SK-N-SH (cell line): Measurements from ENCODE around the gene STOML1. TPM values are rescaled to one million over a fixed set of nuclear protein-coding genes. Genes with fewer than 3 reads are reported as not detected.

Source experiments
- CTCF ChIA-PET: fragments of 300-600, 350-600 bp; formaldehyde crosslinking; extraction: SDS; loops from one replicate; lab custom pipeline; 2021; lab: Yijun Ruan, JAX
- POLR2A ChIA-PET: fragments of 350-600 bp; sonication (Branson Sonifier 250); formaldehyde crosslinking; extraction: SDS; loops from one replicate; lab custom pipeline; 2020; ENCODE audit warnings: antibody characterized with exemption, inconsistent platforms; lab: Yijun Ruan, JAX
- DNase-seq: peaks from one replicate; pipeline ENCODE4 v3.0.0; 2012
- H2AFZ ChIP-seq: fragments of 200-600 bp; sonication (generic); 2 replicates; pipeline ENCODE4 v1.8.1; 2016; ENCODE audit warnings: antibody characterized with exemption, mild to moderate bottlenecking, low read depth
- H3F3A ChIP-seq: fragments of 200-600 bp; sonication (generic); replicated peaks from 2 replicates; pipeline ENCODE3; 2016; ENCODE audit warnings: antibody characterized with exemption, mild to moderate bottlenecking; ENCODE audit not compliant: insufficient read depth
- H3K27ac ChIP-seq, 2 experiments: fragments of 200-500 bp in 1 of 2; fragments of 200-600 bp in 1 of 2; sonication (Bioruptor generic) in 1 of 2; sonication (generic), shearing (Covaris generic) in 1 of 2; 2 replicates each; pipeline versions ENCODE4 v1.5.1 to v1.6.1; 2014 to 2016; ENCODE audit warnings: low read depth in 2 of 2, inconsistent platforms in 1 of 2, low read length in 1 of 2, mild to moderate bottlenecking in 1 of 2, mixed read lengths in 1 of 2
- H3K27me3 ChIP-seq: fragments of 200-600 bp; sonication (generic), shearing (Covaris generic); 2 replicates; pipeline ENCODE4 v1.6.1; 2016; ENCODE audit warnings: mixed run types; ENCODE audit not compliant: insufficient read depth
- H3K36me3 ChIP-seq, 2 experiments: fragments of 200-500 bp in 1 of 2; fragments of 200-600 bp in 1 of 2; sonication (Bioruptor generic) in 1 of 2; sonication (generic) in 1 of 2; replicated peaks in 1 of 2; 2 replicates each; pipeline versions ENCODE3 to v1.5.1; 2014 to 2016; ENCODE audit warnings: low read length in 1 of 2, mild to moderate bottlenecking in 1 of 2; ENCODE audit not compliant: insufficient read depth in 2 of 2, control insufficient read depth in 1 of 2
- H3K4me1 ChIP-seq, 2 experiments: fragments of 200-500 bp in 1 of 2; fragments of 200-600 bp in 1 of 2; sonication (Bioruptor generic) in 1 of 2; sonication (generic), shearing (Covaris generic) in 1 of 2; 2 replicates each; pipeline versions ENCODE4 v1.5.1 to v1.6.1; 2014 to 2016; ENCODE audit warnings: low read depth in 1 of 2, low read length in 1 of 2, mixed run types in 1 of 2; ENCODE audit not compliant: insufficient read depth in 2 of 2, control insufficient read depth in 1 of 2
- H3K4me2 ChIP-seq: fragments of 200-600 bp; sonication (generic), shearing (Covaris generic); 2 replicates; pipeline ENCODE4 v1.6.1; 2017; ENCODE audit warnings: mixed run types
- H3K4me3 ChIP-seq, 2 experiments: fragments of 200-500 bp in 1 of 2; fragments of 200-600 bp in 1 of 2; sonication (Bioruptor generic) in 1 of 2; sonication (generic), shearing (Covaris generic) in 1 of 2; 2 replicates each; pipeline versions ENCODE4 v1.5.1 to v1.8.1; 2014 to 2016; ENCODE audit warnings: low read depth in 2 of 2, inconsistent platforms in 1 of 2, low read length in 1 of 2, mild to moderate bottlenecking in 1 of 2, mixed read lengths in 1 of 2, moderate library complexity in 1 of 2
- H3K79me2 ChIP-seq: fragments of 200-600 bp; sonication (generic); 2 replicates; pipeline ENCODE4 v1.8.1; 2017; ENCODE audit warnings: mild to moderate bottlenecking; ENCODE audit not compliant: insufficient read depth
- H3K9ac ChIP-seq: fragments of 200-600 bp; sonication (generic); 2 replicates; pipeline ENCODE4 v1.6.1; 2017; ENCODE audit warnings: mixed run types
- H3K9me2 ChIP-seq: fragments of 200-600 bp; sonication (generic); 2 replicates; pipeline ENCODE4 v1.6.1; 2017; ENCODE audit warnings: mixed run types
- H3K9me3 ChIP-seq: fragments of 200-600 bp; sonication (generic); 2 replicates; pipeline ENCODE4 v1.6.1; 2017; ENCODE audit warnings: mixed run types, mild to moderate bottlenecking, moderate library complexity
- H4K20me1 ChIP-seq: fragments of 200-600 bp; sonication (generic); 2 replicates; pipeline ENCODE4 v1.6.1; 2017; ENCODE audit warnings: mild to moderate bottlenecking, mixed run types; ENCODE audit not compliant: insufficient read depth
- CHD2 ChIP-seq: fragments of 150-350 bp; IDR thresholded peaks from 2 replicates; pipeline ENCODE4 v1.6.1; 2018; ENCODE audit warnings: low read length; ENCODE audit not compliant: partially characterized antibody
- ELF1 ChIP-seq: IDR thresholded peaks from 2 replicates; pipeline ENCODE4 v1.4.0; 2012
- EP300 ChIP-seq, 2 experiments: IDR thresholded peaks; 2 replicates each; pipeline versions ENCODE4 v1.4.0 to v1.6.1; 2012; ENCODE audit warnings: borderline replicate concordance in 1 of 2, low read depth in 1 of 2, low read length in 1 of 2
- EZH2phosphoT487 ChIP-seq: fragments of 200-600 bp; sonication (generic); IDR thresholded peaks from 2 replicates; pipeline ENCODE4 v1.6.1; 2017; ENCODE audit warnings: low read depth, mixed run types, mild to moderate bottlenecking, antibody characterized with exemption, moderate library complexity, borderline replicate concordance
- FOSL2 ChIP-seq: IDR thresholded peaks from 2 replicates; pipeline ENCODE4 v1.4.0; 2012; ENCODE audit warnings: low read depth, mild to moderate bottlenecking, moderate library complexity, borderline replicate concordance
- FOXM1 ChIP-seq: IDR thresholded peaks from 2 replicates; pipeline ENCODE4 v1.4.0; 2012; ENCODE audit warnings: low read depth, mild to moderate bottlenecking
- JUND ChIP-seq: IDR thresholded peaks from 2 replicates; pipeline ENCODE4 v1.4.0; 2012
- MAX ChIP-seq: IDR thresholded peaks from 2 replicates; pipeline ENCODE4 v1.4.0; 2012; ENCODE audit warnings: low read depth
- NFIC ChIP-seq: IDR thresholded peaks from 2 replicates; pipeline ENCODE4 v1.4.0; 2012; ENCODE audit warnings: borderline replicate concordance
- NRF1 ChIP-seq: IDR thresholded peaks from 2 replicates; pipeline ENCODE4 v1.6.1; 2012; ENCODE audit warnings: low read depth, mild to moderate bottlenecking, low read length
- POLR2AphosphoS5 ChIP-seq: IDR thresholded peaks from 2 replicates; pipeline ENCODE4 v1.6.1; 2012; ENCODE audit warnings: low read depth, low read length
- RCOR1 ChIP-seq: fragments of 150-350 bp; IDR thresholded peaks from 2 replicates; pipeline ENCODE4 v1.6.1; 2017; ENCODE audit warnings: antibody characterized with exemption, low read length
- REST ChIP-seq: IDR thresholded peaks from 2 replicates; pipeline ENCODE4 v1.6.1; 2012; ENCODE audit warnings: mild to moderate bottlenecking, low read depth, low read length, moderate library complexity
- RFX5 ChIP-seq: IDR thresholded peaks from 2 replicates; pipeline ENCODE4 v1.6.1; 2012; ENCODE audit warnings: mild to moderate bottlenecking, improper control_type of control experiment, low read length
- RXRA ChIP-seq: IDR thresholded peaks from 2 replicates; pipeline ENCODE4 v1.4.0; 2012; ENCODE audit warnings: low read depth, mild to moderate bottlenecking, borderline replicate concordance
- SIN3A ChIP-seq: IDR thresholded peaks from 2 replicates; pipeline ENCODE4 v1.6.1; 2012; ENCODE audit warnings: low read depth, mild to moderate bottlenecking, low read length, moderate library complexity, borderline replicate concordance
- SMC3 ChIP-seq: IDR thresholded peaks from 2 replicates; pipeline ENCODE4 v1.6.1; 2012; ENCODE audit warnings: low read depth, low read length, improper control_type of control experiment
- TCF12 ChIP-seq: IDR thresholded peaks from 2 replicates; pipeline ENCODE4 v1.4.0; 2012
- TEAD4 ChIP-seq: IDR thresholded peaks from 2 replicates; pipeline ENCODE4 v1.4.0; 2012; ENCODE audit warnings: mild to moderate bottlenecking, borderline replicate concordance; ENCODE audit not compliant: insufficient read depth
- USF1 ChIP-seq: IDR thresholded peaks from 2 replicates; pipeline ENCODE4 v1.4.0; 2012; ENCODE audit warnings: low read depth, borderline replicate concordance
- YY1 ChIP-seq: IDR thresholded peaks from 2 replicates; pipeline ENCODE4 v1.4.0; 2012; ENCODE audit warnings: low read depth, mild to moderate bottlenecking
- WGBS: methylation state at CpG from one replicate; pipeline ENCODE4 v1.1.6; 2017; ENCODE audit warnings: low lambda C conversion rate; 5-methylcytosine and 5-hydroxymethylcytosine counted together
- polyA plus RNA-seq, 3 experiments: library from polyadenylated mRNA; depleted of rRNA; stranded (reverse); fragments of >200 nt; gene quantifications; 2 replicates each; pipeline ENCODE4 v1.2.3, GENCODE V29; 2012

The STOML1 gene
- polyA plus RNA-seq, 1 of the 3 experiments (the other 2 are of a cell fraction) = 20.4 TPM

DNA sequence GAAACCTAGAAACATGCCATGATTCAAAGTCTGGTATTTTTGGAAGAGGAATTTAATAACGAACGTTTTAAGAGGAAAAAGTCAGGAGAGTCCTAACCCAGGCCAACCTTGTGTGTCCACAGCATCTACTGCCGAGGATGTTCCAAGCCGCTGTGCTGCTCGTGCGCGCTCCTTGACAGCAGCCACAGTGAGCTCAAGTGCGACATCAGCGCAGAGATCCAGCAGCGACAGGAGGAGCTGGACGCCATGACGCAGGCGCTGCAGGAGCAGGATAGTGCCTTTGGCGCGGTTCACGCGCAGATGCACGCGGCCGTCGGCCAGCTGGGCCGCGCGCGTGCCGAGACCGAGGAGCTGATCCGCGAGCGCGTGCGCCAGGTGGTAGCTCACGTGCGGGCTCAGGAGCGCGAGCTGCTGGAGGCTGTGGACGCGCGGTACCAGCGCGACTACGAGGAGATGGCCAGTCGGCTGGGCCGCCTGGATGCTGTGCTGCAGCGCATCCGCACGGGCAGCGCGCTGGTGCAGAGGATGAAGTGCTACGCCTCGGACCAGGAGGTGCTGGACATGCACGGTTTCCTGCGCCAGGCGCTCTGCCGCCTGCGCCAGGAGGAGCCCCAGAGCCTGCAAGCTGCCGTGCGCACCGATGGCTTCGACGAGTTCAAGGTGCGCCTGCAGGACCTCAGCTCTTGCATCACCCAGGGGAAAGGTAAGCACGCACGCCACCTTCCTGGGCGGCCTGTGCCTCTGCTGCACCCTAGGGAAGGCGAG lies 30.8 kb upstream of the STOML1 start:
- no peaks in the 10 kb centered on the region for H3K9me2 ChIP-seq
- peaks cover 14% of the 10 kb centered on the region; the same call in 1 of the 2 replicates for H4K20me1 ChIP-seq
- no peak overlapping the region for H3K4me3 ChIP-seq
- 96% methylated on average over 59 of the region's 66 CpGs for WGBS
- CTCF ChIA-PET = interaction anchor here (1.0 to 1.3 kb wide), 2 partner anchors 9 to 50 kb away, joined by 4 read pairs; no protein-coding TSS in a partner anchor
- no peaks in the 10 kb centered on the region for H3K27me3 ChIP-seq
- H3K9ac ChIP-seq = no peak overlapping the region
- peaks cover 0 to 8% of the 10 kb centered on the region in 2 experiments; a peak in 2 of 4 replicates for H3K4me1 ChIP-seq
- TF ChIP-seq TEAD4 = no peak
- TF ChIP-seq SIN3A = no peak
- no peak for TF ChIP-seq USF1
- TF ChIP-seq NRF1 = no peak
- no peak for TF ChIP-seq FOSL2
- no peak for TF ChIP-seq MAX
- no peak for TF ChIP-seq ELF1
- peaks cover 43% of the 10 kb centered on the region; the same call in 1 of the 2 replicates for H3K79me2 ChIP-seq
- POLR2A ChIA-PET = no interaction called here
- H3K4me2 ChIP-seq = no peak overlapping the region
- no peaks in the 10 kb centered on the region for H3F3A ChIP-seq
- DNase-seq = no peak
- no peaks in the 10 kb centered on the region for H3K9me3 ChIP-seq
- no peak overlapping the region for H2AFZ ChIP-seq
- peaks cover 16 to 50% of the 10 kb centered on the region in 2 experiments for H3K36me3 ChIP-seq
- no peak overlapping the region for H3K27ac ChIP-seq

DNA sequence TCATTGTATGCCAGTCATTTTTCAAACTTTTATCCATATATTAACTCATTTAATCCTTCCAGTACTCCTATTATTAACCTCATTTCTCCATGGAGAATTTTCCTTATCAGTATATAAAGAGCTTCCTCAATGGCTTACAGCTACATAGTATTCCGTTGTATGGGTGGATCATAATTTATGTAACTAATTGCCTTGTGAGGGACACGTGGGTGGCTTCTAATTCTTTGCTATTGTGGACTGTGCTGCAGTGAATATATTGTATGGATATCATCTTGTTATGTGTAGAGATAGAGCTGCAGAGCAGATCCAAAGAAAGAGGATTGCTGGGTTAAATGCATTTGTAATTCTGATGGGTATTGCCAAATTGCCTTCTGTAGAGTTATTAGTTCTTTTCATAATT lies 27.6 kb upstream of the STOML1 start:
- WGBS = 100% methylated on average over 2 of the region's 2 CpGs
- Histone ChIP-seq H2AFZ (no peak overlapping the region), H3K27me3 (no peaks in the 10 kb centered on the region), H3K4me2 (no peak overlapping the region), H3F3A (no peaks in the 10 kb centered on the region), H3K4me1 (peaks cover 0 to 4% of the 10 kb centered on the region in 2 experiments; a peak in 1 of 4 replicates), H3K9ac (no peak overlapping the region), H3K9me2 (no peaks in the 10 kb centered on the region), H3K36me3 (peaks cover 15 to 36% of the 10 kb centered on the region in 2 experiments), H3K79me2 (peaks cover 67% of the 10 kb centered on the region), H3K9me3 (no peaks in the 10 kb centered on the region), H3K4me3 (no peak overlapping the region), H3K27ac (no peak overlapping the region), H4K20me1 (peaks cover 10% of the 10 kb centered on the region; the same call in 1 of the 2 replicates)
- DNase-seq = no peak
- CTCF ChIA-PET = no interaction called here
- POLR2A ChIA-PET = no interaction called here
- no peak for TF ChIP-seq SMC3
- no peak for TF ChIP-seq USF1
- no peak for TF ChIP-seq JUND
- no peak for TF ChIP-seq RXRA
- TF ChIP-seq TEAD4 = no peak
- TF ChIP-seq FOXM1 = no peak
- TF ChIP-seq REST = no peak
- TF ChIP-seq RCOR1 = no peak
- TF ChIP-seq EZH2phosphoT487 = no peak
- no peak for TF ChIP-seq ELF1
- no peak for TF ChIP-seq YY1
- TF ChIP-seq TCF12 = no peak
- TF ChIP-seq CHD2 = no peak
- TF ChIP-seq MAX = no peak
- no peak for TF ChIP-seq EP300 (IDR thresholded peaks at IDR 0.05; ENCODE audit: borderline replicate concordance in 1 of 2, low read depth in 1 of 2, low read length in 1 of 2)
- no peak for TF ChIP-seq POLR2AphosphoS5
- TF ChIP-seq NFIC = no peak
- no peak for TF ChIP-seq RFX5
